Fibroblast of lung (primary cell): ENCODE data around the gene NIBAN1. TPM values are rescaled to one million over a fixed set of nuclear protein-coding genes. Genes with fewer than 3 reads are reported as not detected.
"Not testable (repeated sequence)": the region's sequence is repeated elsewhere in the genome, so short reads cannot be mapped to it uniquely, and the experiment has no call there.

ENCODE experiments used
- DNase-seq, 2 donors: peaks; one replicate each; pipeline versions ENCODE4 v3.0.0 to v3.0.0-alpha.2; 2010; ENCODE audit warnings: low read depth in 2 of 2
- H2AFZ ChIP-seq: 2 replicates; pipeline ENCODE4 v1.5.1; 2012; ENCODE audit warnings: low read length, control low read depth, inconsistent platforms
- H3K27ac ChIP-seq: 2 replicates; pipeline ENCODE4 v1.5.1; 2011; ENCODE audit warnings: low read length, control low read depth; ENCODE audit not compliant: insufficient read depth
- H3K27me3 ChIP-seq: 2 replicates; pipeline ENCODE4 v1.5.1; 2011; ENCODE audit warnings: mild to moderate bottlenecking, low read length; ENCODE audit not compliant: control insufficient read depth, insufficient read depth
- H3K36me3 ChIP-seq: 2 replicates; pipeline ENCODE4 v1.5.1; 2011; ENCODE audit warnings: low read length; ENCODE audit not compliant: control insufficient read depth, insufficient read depth
- H3K4me1 ChIP-seq: 2 replicates; pipeline ENCODE4 v1.5.1; 2011; ENCODE audit warnings: low read length; ENCODE audit not compliant: control insufficient read depth, insufficient read depth; ENCODE audit errors: extremely low read depth
- H3K4me2 ChIP-seq: 2 replicates; pipeline ENCODE4 v1.5.1; 2011; ENCODE audit warnings: low read length, control low read depth; ENCODE audit not compliant: insufficient read depth; ENCODE audit errors: extremely low read depth
- H3K4me3 ChIP-seq, 4 experiments: fragments of 200-600 bp in 1 of 4; sonication (generic) in 1 of 4; replicated peaks in 1 of 4; 2 replicates each; pipeline ENCODE4 v1.5.1; 2011 to 2016; ENCODE audit warnings: low read length in 4 of 4, low read depth in 3 of 4, mild to moderate bottlenecking in 3 of 4, control low read depth in 2 of 4, inconsistent platforms in 1 of 4, mixed read lengths in 1 of 4; ENCODE audit not compliant: insufficient read depth in 1 of 4; ENCODE audit errors: control extremely low read depth in 1 of 4
- H3K79me2 ChIP-seq: 2 replicates; pipeline ENCODE4 v1.5.1; 2012; ENCODE audit warnings: mild to moderate bottlenecking, low read length, inconsistent platforms; ENCODE audit not compliant: control insufficient read depth, insufficient read depth
- H3K9ac ChIP-seq: 2 replicates; pipeline ENCODE4 v1.5.1; 2011; ENCODE audit warnings: mild to moderate bottlenecking, low read length, control low read depth; ENCODE audit not compliant: insufficient read depth
- H3K9me3 ChIP-seq: 2 replicates; pipeline ENCODE4 v1.5.1; 2012; ENCODE audit warnings: low read depth, low read length; ENCODE audit not compliant: control insufficient read depth, insufficient read depth
- H4K20me1 ChIP-seq: 2 replicates; pipeline ENCODE4 v1.5.1; 2011; ENCODE audit warnings: low read length; ENCODE audit not compliant: control insufficient read depth, insufficient read depth; ENCODE audit errors: extremely low read depth
- CTCF ChIP-seq, 2 donors: IDR thresholded peaks in 1 of 2; conservative IDR thresholded peaks in 1 of 2; 1 replicate in 1 of 2; 2 replicates in 1 of 2; pipeline ENCODE4 v1.5.1; 2011 to 2012; ENCODE audit warnings: low read length in 2 of 2, control low read depth in 1 of 2, inconsistent platforms in 1 of 2, low read depth in 1 of 2, mild to moderate bottlenecking in 1 of 2
- EZH2 ChIP-seq: IDR thresholded peaks from 2 replicates; pipeline ENCODE4 v1.5.1; 2012; ENCODE audit warnings: low read length, control low read depth, mild to moderate bottlenecking; ENCODE audit errors: missing control alignments
- polyA plus RNA-seq, 2 donors: library from polyadenylated mRNA; depleted of rRNA in 1 of 2; stranded (reverse) in 1 of 2; unstranded in 1 of 2; fragments of >200 nt; gene quantifications; 2 replicates each; pipeline ENCODE4 v1.2.1, GENCODE V29; 2011 to 2012; ENCODE audit warnings: missing spikeins in 1 of 2
- total RNA-seq: library from RNA; depleted of rRNA; stranded (reverse); fragments of >200 nt; gene quantifications from 2 replicates; pipeline ENCODE4 v1.2.1, GENCODE V29; 2014

Gene NIBAN1
- total and polyA plus RNA-seq, 2 donors (not counting 1 experiment from before 2014, with no cell fraction given) = 11.9 to 122 TPM

GRCh38 chr1:184958554-184959353 is 15.6 kb downstream of the NIBAN1 start:
- Histone ChIP-seq H3K79me2 (no peaks in the 10 kb centered on the region), H2AFZ (peak overlapping the region; percentile 65), H3K9ac (no peak overlapping the region), H3K27ac (peak overlapping the region; percentile 42), H3K9me3 (no peaks in the 10 kb centered on the region), H3K27me3 (no peaks in the 10 kb centered on the region), H3K4me3 (no peak overlapping the region), H4K20me1 (no peaks in the 10 kb centered on the region), H3K4me1 (peaks cover 4% of the 10 kb centered on the region), H3K36me3 (no peaks in the 10 kb centered on the region), H3K4me2 (peak overlapping the region; percentile 70)
- peak in 1 of 2 donors; percentile 60 for DNase-seq
- TF ChIP-seq EZH2 (no peak), CTCF (conservative IDR thresholded peaks at IDR 0.05 in 1 of 2, IDR thresholded peaks at IDR 0.05 in 1 of 2; ENCODE audit: low read depth in 1 of 2, low read length in 2 of 2) (no peak)

GRCh38 chr1:184957901-184958300 is 16.4 kb downstream of the NIBAN1 start:
- not testable (repeated sequence) for DNase-seq, H3K4me3 ChIP-seq, H4K20me1 ChIP-seq, H3K79me2 ChIP-seq, H3K27me3 ChIP-seq, H3K36me3 ChIP-seq, H2AFZ ChIP-seq, H3K27ac ChIP-seq, H3K4me2 ChIP-seq, H3K9ac ChIP-seq, H3K4me1 ChIP-seq, H3K9me3 ChIP-seq

DNA sequence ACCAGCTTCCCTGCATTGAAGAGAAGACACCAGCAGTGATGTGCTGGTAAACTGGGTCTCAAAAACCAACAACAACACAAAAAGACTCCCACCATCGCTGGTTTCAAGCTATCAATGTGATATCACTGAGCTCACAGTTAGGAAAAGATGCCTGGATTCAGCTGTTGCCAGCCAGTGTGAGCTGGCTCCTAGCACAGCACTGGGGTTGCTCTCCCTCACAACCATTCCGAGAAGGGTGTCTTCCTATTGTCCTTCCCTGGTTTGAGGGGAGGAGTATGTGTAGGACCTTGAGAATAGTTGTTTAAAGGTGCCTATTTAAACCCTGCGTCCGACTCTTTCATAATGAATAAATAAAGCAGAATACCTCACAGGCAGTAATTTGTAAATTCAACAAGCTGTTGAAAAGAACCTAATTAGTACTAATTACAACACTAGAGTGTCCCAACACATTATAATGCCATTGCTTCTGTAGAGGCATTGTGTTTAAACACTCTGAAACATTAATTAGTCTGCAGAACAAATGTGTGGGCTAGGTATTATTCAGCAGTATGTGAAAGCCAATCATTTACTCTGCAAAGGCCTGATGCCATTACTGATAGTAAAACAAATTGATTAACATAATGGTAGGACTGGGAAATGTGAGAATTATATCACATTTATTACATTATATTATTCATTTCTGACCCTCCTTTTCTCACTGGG is 17.2 kb downstream of the NIBAN1 start:
- Histone ChIP-seq H3K9me3 (no peaks in the 10 kb centered on the region), H3K27ac (no peak overlapping the region), H3K27me3 (no peaks in the 10 kb centered on the region), H3K4me3 (no peak overlapping the region), H3K36me3 (no peaks in the 10 kb centered on the region), H3K79me2 (no peaks in the 10 kb centered on the region), H3K9ac (no peak overlapping the region), H3K4me1 (peaks cover 7% of the 10 kb centered on the region), H2AFZ (no peak overlapping the region), H4K20me1 (no peaks in the 10 kb centered on the region), H3K4me2 (no peak overlapping the region)
- TF ChIP-seq CTCF (conservative IDR thresholded peaks at IDR 0.05 in 1 of 2, IDR thresholded peaks at IDR 0.05 in 1 of 2; ENCODE audit: low read depth in 1 of 2, low read length in 2 of 2) (no peak), EZH2 (no peak)
- no peak for DNase-seq
